Measurements from ENCODE around the gene KDM5A. TPM values are rescaled to one million over a fixed set of nuclear protein-coding genes. Genes with fewer than 3 reads are reported as not detected.

The KDM5A gene
- total and polyA plus RNA-seq, 3 donors from 2014 or later = 41.7 to 127 (median 113) TPM

DNA sequence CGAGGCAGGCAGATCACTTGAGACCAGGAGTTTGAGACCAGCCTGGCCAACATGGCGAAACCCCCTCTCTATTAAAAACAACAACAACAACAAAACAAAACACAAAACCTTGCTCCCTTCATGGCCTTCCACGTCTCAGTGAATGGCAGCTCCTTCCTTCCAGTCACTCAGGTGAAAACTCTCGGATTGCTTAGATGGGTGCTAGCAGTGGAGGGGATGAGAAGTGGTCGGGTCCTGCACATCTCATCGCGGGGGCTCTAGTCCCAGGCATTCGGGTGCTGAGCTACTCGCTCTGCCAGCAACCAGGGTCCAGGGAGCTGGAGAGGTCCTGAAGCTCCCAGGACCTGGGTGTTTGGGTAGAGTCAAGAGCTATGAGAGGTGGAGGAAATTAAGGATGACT lies 134.2 kb downstream of the KDM5A start:
- DNase-seq = no peak
- H3K4me3 ChIP-seq = no peak overlapping the region
- WGBS, 2 donors = 80 to 85% methylated on average over 9 of the region's 9 CpGs
- H3K27ac ChIP-seq = no peak overlapping the region
- H3K4me1 ChIP-seq = no peaks in the 10 kb centered on the region
- H3K27me3 ChIP-seq = no peaks in the 10 kb centered on the region
- TF ChIP-seq POLR2A (IDR thresholded peaks at IDR 0.05) = no peak
- TF ChIP-seq, protein P1, sequence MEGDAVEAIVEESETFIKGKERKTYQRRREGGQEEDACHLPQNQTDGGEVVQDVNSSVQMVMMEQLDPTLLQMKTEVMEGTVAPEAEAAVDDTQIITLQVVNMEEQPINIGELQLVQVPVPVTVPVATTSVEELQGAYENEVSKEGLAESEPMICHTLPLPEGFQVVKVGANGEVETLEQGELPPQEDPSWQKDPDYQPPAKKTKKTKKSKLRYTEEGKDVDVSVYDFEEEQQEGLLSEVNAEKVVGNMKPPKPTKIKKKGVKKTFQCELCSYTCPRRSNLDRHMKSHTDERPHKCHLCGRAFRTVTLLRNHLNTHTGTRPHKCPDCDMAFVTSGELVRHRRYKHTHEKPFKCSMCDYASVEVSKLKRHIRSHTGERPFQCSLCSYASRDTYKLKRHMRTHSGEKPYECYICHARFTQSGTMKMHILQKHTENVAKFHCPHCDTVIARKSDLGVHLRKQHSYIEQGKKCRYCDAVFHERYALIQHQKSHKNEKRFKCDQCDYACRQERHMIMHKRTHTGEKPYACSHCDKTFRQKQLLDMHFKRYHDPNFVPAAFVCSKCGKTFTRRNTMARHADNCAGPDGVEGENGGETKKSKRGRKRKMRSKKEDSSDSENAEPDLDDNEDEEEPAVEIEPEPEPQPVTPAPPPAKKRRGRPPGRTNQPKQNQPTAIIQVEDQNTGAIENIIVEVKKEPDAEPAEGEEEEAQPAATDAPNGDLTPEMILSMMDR (IDR thresholded peaks at IDR 0.05) = no peak
- no peaks in the 10 kb centered on the region for H3K36me3 ChIP-seq (ENCODE audit: low read depth, missing control alignments)
- intact Hi-C loops (cut with DNase I; ENCODE audit: low total_unique reads) = no loop called here
- H3K9me3 ChIP-seq = no peaks in the 10 kb centered on the region

DNA sequence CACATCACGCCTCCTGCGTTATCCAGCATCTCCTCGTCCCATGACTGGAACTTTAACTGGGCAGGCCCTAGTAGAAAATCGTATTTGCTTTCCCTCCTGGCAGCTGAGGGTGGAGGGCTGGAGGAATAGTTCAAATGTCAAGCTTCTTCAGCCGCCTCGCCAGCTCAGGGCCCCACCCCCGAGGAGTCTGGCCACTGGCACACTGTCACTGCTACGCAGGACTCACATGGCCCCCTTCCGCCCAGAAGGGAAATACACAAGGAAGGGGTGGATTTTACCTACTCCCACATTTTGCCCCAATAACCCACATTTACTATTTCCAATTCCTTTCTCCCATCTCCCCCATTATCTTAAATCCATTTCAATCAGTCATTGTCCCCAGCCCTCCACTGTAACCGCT lies 135.1 kb downstream of the KDM5A start:
- DNase-seq = no peak
- H3K27me3 ChIP-seq = no peaks in the 10 kb centered on the region
- no peaks in the 10 kb centered on the region for H3K36me3 ChIP-seq (ENCODE audit: low read depth, missing control alignments)
- no peak for TF ChIP-seq POLR2A (IDR thresholded peaks at IDR 0.05)
- TF ChIP-seq, protein P1 (IDR thresholded peaks at IDR 0.05) = no peak
- H3K4me3 ChIP-seq = no peak overlapping the region
- H3K9me3 ChIP-seq = no peaks in the 10 kb centered on the region
- no peaks in the 10 kb centered on the region for H3K4me1 ChIP-seq
- 79 to 83% methylated on average over 10 of the region's 10 CpGs for WGBS, 2 donors
- no peak overlapping the region for H3K27ac ChIP-seq
- intact Hi-C loops (cut with DNase I; ENCODE audit: low total_unique reads) = no loop called here

DNA sequence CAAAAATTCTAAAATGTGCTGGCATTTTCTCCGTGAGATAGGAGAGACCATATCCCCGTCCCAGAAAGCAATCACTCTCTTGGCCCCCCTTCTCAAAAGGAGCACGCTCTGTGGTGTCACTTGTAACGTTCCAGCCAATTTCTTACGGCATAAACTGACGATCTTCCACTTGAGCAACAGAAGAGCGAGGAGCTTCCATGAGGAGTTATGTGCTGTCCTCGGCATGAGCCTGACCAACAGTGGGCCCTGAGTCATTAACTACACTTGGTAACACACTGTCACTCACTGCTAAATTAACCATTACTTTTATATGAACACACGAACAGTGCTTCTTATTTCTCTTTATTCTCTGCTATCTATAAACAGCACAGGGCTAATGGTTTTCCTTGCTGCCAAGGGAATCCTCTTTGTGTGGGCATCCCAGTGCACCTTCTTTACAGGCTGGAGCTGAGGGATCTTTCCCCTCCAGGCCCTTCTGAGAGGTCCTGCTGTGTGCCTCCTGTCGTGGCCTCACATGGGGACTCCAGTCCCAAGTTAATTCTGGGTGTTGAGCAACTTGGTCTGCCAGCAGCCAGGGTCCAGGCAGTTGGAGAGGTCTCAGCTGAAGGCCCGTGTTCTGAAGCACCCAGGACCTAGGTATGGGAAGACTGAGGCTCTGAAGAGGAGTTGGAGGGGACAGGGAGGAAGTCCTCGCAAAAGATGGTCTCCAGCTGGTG lies 135.8 kb downstream of the KDM5A start:
- TF ChIP-seq, protein P1 (IDR thresholded peaks at IDR 0.05) = no peak
- TF ChIP-seq POLR2A (IDR thresholded peaks at IDR 0.05) = no peak
- WGBS, 2 donors = 85 to 91% methylated on average over 12 of the region's 12 CpGs
- Histone ChIP-seq H3K4me1 (no peaks in the 10 kb centered on the region), H3K9me3 (no peaks in the 10 kb centered on the region), H3K27me3 (no peaks in the 10 kb centered on the region), H3K4me3 (no peak overlapping the region), H3K27ac (no peak overlapping the region), H3K36me3 (ENCODE audit: low read depth, missing control alignments) (no peaks in the 10 kb centered on the region)
- no peak for DNase-seq
- intact Hi-C loops (cut with DNase I; ENCODE audit: low total_unique reads) = no loop called here

DNA sequence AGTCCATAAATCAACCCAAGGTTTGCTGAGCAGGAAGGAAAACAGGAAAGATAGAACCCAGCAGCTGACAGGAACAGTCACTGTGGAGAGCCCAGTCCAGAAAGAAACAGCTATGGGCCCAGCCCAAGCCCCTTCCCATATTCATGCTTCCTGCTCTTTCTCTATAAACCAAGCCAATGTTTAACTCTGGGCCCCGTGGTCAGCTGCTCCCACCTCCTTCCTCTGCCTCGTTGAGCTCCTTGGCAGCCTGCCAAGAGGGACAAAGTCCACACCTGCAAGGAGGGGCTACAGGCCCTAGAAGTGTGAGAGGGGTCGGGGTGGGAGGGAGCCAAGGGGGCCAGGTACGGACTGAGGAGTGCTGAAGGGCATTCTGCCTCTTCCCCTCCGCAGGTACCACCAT lies 136.5 kb downstream of the KDM5A start:
- intact Hi-C loops (cut with DNase I; ENCODE audit: low total_unique reads) = no loop called here
- TF ChIP-seq POLR2A (IDR thresholded peaks at IDR 0.05) = no peak
- TF ChIP-seq, protein P1 (IDR thresholded peaks at IDR 0.05) = no peak
- Histone ChIP-seq H3K36me3 (ENCODE audit: low read depth, missing control alignments) (no peaks in the 10 kb centered on the region), H3K4me3 (no peak overlapping the region), H3K9me3 (no peaks in the 10 kb centered on the region), H3K27ac (no peak overlapping the region), H3K4me1 (no peaks in the 10 kb centered on the region), H3K27me3 (no peaks in the 10 kb centered on the region)
- no peak for DNase-seq
- WGBS, 2 donors = 43 to 45% methylated on average over 5 of the region's 5 CpGs

DNA sequence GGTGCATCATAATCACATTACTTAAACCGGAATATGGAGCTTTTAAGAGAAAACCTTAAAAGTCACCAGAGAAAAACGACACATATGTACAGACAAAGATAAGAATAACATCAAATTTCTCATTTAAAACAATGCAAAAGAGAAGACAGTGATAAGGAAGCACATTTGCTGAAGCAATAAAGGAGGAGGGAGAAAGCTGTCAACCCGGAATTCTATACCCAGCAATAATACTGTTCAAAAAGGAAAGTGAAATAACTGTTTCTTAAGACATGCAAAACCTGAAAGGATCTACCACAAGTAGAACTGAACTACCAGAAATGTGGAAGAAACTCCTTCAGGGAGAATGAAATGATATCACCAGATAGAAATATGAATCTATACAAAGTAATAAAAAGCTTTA lies 141.8 kb downstream of the KDM5A start:
- TF ChIP-seq, protein P1 (IDR thresholded peaks at IDR 0.05) = no peak
- TF ChIP-seq POLR2A (IDR thresholded peaks at IDR 0.05) = no peak
- no peaks in the 10 kb centered on the region for H3K9me3 ChIP-seq
- H3K4me3 ChIP-seq = no peak overlapping the region
- no peak overlapping the region for H3K27ac ChIP-seq
- intact Hi-C loops (cut with DNase I; ENCODE audit: low total_unique reads) = no loop called here
- H3K4me1 ChIP-seq = no peaks in the 10 kb centered on the region
- no peaks in the 10 kb centered on the region for H3K36me3 ChIP-seq (ENCODE audit: low read depth, missing control alignments)
- no peaks in the 10 kb centered on the region for H3K27me3 ChIP-seq
- DNase-seq = no peak
- WGBS, 2 donors = 79 to 92% methylated on average over 3 of the region's 3 CpGs
